Left lobe of liver (tissue), 2 donors: ENCODE measurements around the gene OR14K1. TPM values are rescaled to one million over a fixed set of nuclear protein-coding genes. Genes with fewer than 3 reads are reported as not detected.
"Not testable (repeated sequence)": the region's sequence is repeated elsewhere in the genome, so short reads cannot be mapped to it uniquely, and the experiment has no call there.

Experiments
- ATAC-seq: fragments of 200-7000 bp; cut with Tn5 transposase; one replicate; pipeline ENCODE4 v1.9.1; 2020; ENCODE audit warnings: mild to moderate bottlenecking, moderate library complexity
- DNase-seq: peaks from one replicate; pipeline ENCODE4 v3.0.0-alpha.2; 2020; ENCODE audit warnings: low spot score
- total RNA-seq: library from RNA; stranded (reverse); gene quantifications from one replicate; pipeline ENCODE4 v1.2.1, GENCODE V29; 2021
- donor health status: DM: no; HTN: no; CAD: no; lungs with moderate emphysema.
- donor health status: DM: no; HTN: yes; CAD: no.

Gene OR14K1, protein sequence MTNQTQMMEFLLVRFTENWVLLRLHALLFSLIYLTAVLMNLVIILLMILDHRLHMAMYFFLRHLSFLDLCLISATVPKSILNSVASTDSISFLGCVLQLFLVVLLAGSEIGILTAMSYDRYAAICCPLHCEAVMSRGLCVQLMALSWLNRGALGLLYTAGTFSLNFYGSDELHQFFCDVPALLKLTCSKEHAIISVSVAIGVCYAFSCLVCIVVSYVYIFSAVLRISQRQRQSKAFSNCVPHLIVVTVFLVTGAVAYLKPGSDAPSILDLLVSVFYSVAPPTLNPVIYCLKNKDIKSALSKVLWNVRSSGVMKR
- total RNA-seq = not detected

DNA sequence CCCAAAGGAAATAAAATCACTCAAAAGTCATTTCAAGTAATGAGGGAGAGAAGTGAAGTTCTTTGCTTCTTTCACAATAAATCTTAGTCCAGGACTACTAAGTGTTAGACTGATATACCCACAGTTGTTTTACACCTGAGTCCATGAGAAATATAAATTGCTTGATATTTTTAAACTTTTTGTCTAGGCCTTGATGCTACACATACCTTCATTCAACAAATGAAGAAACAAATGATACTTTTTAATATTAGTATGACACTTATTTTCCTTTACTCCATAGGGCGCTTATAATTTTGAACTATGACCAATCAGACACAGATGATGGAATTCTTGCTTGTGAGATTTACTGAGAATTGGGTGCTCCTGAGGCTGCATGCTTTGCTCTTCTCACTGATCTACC, at the start of gene OR14K1:
Gene OR14K1 (plus strand): TSS at position 301 of the 400 bp plus-strand sequence. CDS start 0 bp downstream, at position 301.
- no peak for DNase-seq
- no peak for ATAC-seq

DNA sequence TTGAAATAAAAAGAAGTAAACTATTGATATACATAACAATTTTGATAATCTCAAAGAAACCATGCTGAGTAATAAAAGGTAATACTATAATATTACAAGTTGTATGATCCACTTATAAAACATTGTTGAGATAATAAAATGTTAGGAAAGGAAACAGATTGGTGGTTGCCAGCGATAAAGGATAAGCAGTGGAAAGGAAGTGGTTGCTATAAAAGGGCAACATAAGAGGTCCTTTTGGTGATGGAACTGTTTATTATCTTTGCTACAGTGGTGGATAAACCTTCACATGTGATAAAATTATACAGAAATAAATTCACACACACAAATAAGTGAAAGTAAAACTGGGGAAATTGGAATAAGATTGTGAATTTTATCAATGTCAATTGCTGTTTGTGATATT, 37.1 kb upstream of the OR14K1 start:
- DNase-seq = no peak

DNA sequence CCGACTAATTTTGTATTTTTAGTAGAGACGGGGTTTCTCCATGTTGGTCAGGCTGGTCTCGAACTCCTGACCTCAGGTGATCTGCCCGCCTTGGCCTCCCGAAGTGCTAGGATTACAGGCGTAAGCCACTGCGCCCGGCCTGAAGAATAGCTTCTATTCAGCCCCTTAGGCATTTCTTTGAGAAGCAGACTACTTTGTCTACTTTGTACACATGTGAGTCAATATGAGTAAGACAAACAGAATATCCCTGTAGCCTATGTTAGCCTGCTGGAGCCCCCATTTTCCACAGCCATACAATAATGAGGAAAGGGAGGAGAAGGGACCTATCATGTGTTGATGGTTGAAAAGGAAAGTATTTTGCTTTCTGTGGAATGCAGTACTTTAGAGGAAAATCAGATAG, 27.7 kb upstream of the OR14K1 start:
- ATAC-seq, DNase-seq: not testable (repeated sequence)

More for the DNA sequence above, 37.1 kb upstream of the OR14K1 start:
- ATAC-seq = no peak

DNA sequence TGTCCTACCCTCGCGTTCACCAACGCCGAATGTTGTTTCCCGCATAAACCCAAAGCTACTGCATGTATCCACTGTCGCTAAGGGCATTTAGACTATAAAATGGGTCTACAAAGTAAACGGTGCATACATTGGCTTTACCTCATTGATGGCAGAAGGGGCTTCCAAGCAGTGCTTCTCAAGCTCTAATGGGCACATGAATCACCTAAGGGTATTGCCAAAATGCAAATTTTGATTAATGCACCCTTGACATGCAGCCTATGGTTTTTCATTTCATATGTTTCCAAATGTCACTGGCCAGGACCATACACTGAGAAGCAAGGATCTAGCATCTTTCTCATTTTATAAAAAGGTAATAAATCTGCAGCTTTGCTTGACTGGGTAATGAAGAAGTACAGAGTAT, 24.7 kb upstream of the OR14K1 start:
- no peak for ATAC-seq
- DNase-seq = no peak

DNA sequence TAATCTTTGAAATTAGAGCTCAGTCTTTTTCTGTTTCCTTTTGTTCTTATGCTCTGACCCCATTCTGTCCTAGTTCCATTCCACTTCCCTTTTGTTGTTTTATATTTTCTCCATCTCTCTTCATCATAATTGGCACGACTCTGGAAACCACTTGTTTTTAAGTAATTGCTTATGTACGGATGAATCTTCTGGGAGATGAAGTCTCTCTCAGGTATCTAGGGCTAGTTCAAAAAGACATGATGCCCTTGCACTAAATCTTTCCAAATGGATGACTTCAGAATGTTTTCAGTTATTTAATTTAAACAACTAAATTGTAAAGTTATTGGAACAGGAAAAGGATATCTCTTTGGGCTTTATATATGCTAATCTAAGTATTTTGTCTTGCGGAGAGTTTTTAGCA, 21.9 kb upstream of the OR14K1 start, which contains the start of gene OR6F1:
Gene OR6F1 (minus strand): TSS at position 101 of the 400 bp plus-strand sequence. CDS start 3,891 bp downstream, outside the sequence.
- DNase-seq (no peak), ATAC-seq (no peak)

DNA sequence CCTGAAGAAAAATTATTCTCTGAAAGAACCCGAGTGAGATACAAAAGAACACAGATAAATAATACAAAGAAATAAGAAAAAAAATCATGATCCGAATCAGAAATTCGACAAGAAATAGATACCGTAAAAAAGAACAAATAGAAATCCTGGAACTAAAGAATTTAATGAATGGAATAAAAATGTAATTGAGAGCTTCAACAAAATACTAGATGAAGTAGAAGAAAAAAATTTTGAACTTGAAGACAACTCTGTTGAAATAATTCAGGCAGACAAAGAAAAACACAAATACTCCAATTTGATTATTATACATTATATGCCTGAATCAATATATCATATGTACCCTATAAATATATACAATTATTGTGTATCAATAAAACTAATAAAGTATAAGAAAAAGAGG, 17.2 kb upstream of the OR14K1 start:
- no peak for DNase-seq

DNA sequence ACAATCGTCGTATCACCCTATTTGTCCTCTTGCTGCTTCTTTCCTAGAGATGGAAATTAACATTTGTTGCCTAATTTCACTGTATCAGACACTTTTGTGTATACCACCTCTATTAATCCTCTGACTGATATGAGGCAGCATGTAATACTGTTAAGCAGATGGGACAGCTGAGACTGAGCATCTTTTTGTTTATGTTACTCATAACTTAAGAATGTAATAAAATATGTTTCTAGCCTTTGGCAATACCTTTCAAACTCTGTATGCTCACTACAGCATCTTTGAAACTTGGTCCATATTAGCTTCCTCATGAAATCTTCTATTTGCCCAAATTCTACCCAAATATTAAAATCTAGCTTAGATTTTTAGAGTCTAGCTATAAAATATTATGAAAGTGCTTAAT, 2.3 kb downstream of the OR14K1 start:
- ATAC-seq (no peak), DNase-seq (no peak)

More for the DNA sequence above, 17.2 kb upstream of the OR14K1 start:
- no peak for ATAC-seq

DNA sequence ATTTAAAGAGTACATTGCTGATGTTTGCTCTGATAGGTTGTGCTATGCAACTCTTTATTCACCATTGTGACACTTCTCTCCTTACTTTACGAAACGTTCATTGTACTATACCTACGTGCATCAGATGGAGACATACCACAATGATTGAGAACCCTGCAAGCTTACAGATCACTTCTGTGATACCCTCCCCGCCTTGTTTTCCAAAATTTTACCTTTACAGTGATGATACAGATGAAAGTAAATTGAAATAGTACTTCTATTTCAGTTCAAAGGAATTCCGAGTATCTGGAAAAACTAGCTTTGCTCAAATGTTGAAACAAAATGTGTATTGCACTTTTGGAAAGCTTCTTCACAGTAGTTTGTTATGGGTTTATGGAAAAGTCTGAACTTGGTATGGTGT, 3.3 kb downstream of the OR14K1 start:
- DNase-seq (no peak), ATAC-seq (no peak)

DNA sequence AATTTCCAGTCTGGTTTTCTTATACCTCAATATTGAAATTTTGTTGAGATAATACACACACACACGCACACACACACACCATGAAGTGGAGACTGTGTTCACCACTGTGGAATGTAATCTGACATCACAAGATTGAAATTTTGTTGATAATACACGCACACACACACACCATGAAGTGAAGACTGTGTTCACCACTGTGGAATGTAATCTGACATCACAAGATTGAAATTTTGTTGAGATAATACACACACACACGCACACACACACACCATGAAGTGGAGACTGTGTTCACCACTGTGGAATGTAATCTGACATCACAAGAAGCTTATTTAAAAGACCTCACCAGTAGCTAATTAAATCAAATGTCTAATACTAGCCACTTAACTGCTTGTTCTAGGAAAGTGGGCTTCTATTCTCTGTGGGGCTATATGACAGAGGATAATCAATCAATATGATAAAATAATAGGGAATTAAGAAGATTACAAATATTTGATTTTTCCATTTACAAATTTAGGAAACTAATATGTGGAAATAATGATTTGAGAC, 3.9 kb downstream of the OR14K1 start:
- ATAC-seq, DNase-seq: not testable (repeated sequence)

DNA sequence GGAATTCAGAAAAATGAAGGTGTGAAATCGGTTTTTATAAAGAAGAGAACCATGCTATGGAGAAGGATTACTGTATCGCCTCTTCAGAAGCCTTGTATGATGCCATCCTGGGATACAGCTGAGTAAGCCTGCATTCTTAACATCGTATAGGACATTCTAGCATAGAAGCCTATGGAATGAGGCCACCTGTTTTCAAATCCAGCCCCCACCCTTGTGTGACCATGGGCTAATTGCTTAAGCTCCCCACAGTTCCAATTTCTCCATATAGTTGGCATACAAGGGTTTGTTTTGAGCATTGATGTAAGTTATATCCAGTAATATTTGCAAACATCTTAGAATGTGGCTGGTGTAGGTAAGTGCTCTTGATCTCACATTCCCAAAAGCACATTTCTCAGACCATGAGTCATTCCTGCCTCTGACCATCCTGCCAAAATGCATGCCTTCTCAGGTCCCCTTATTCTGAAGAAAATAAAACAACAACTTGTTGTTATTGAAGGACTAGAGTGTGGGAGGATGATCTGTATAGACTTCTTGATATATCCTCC, 8.0 kb downstream of the OR14K1 start:
- DNase-seq = no peak
- ATAC-seq = no peak

DNA sequence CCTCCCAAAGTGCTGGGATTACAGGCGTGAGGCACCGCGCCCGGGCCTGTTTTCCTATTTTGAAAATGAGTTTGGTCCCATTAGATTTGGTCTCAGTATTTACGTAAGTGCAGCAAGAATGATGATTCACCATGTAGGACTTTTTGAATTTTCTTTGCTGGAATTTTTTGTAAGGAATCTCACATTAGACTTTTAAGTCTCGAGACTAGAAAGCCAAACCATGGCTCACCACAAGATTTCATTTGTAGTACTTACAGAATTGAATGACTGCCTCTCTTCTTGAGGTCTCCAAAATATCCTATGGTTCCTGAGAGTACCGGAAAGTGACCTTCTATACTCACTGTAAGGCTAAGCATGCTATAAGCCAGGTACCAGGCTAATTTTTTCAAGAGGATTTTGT, 9.2 kb downstream of the OR14K1 start:
- ATAC-seq (no peak), DNase-seq (no peak)

DNA sequence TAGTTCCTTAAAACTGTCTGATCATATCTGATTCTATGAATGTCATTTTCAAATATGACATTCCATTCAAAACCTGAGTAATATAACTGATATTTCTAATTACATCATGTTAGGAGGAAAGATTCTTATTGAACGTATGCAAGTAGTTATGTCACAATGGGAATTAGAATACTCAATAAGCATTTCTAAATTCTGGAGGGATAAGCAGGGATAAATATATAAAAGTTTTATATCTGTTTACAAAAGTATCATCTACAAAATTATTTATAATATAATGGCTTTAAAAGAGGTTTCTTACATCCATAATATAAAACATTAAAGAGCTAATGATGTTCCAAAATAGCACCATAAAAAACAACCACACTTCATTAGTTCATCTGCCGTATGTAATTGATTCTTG, 9.6 kb downstream of the OR14K1 start, which contains the start of gene OR14A2:
Gene OR14A2 (minus strand): TSS at position 101 of the 400 bp plus-strand sequence.
- ATAC-seq = no peak

DNA sequence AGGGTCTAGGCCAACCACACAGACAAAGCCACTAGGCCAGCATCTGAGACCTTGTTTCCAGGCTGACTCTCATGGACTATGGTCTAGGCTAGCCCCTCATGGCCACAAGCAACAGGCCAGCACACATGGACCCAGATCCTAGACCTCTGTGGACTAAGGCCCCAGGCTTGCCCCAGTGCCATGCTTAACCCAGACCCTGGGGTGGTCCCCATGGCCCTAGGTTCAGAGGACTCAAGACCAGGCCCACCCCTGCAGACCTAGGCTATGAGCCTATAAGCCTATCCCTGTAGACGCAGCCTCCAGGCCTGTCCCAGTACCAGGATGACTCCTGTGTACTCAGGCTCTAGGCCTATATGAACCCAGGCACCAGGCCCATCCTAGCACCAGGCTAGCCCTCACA, 11.5 kb downstream of the OR14K1 start:
- ATAC-seq (no peak), DNase-seq (no peak)

More for the DNA sequence above, 9.6 kb downstream of the OR14K1 start, which contains the start of gene OR14A2:
- DNase-seq = no peak

DNA sequence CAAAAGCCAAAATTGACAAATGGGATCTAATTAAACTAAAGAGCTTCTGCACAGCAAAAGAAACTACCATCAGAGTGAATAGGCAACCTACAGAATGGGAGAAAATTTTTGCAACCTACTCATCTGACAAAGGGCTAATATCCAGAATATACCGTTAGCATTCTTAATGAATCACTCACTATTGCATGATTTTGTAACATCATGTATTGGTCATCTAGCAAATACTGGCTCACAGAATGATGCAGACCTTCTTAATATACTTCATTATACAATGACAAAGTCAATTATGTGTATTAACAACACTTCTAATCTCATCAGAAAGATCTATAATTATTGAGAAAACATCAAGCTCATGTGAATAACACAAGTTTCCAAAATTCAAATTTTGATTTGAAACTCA, 15.9 kb downstream of the OR14K1 start:
- DNase-seq, ATAC-seq: not testable (repeated sequence)

DNA sequence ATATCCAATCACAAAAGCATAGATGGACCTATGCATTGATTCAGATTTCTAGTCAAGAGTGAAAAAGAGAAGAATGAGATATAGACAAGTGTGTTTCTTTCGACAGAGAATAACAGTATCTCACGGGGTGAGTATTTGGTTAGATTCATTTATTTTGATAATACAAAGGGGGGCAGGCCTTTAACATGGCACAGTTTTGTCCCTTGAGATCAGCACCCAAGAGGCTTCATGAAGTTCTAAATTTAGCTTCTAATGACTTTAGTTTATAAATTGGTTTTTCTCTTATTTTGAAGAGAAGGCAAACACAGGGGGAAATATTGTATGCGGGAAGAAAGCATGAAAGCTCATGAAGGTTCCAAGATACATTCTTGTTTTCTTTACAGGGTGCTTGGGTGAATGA, 22.0 kb downstream of the OR14K1 start, which contains the start of gene OR1C1:
Gene OR1C1 (minus strand): TSS at position 101 of the 400 bp plus-strand sequence. CDS start 2,150 bp downstream, outside the sequence.
- DNase-seq = no peak

DNA sequence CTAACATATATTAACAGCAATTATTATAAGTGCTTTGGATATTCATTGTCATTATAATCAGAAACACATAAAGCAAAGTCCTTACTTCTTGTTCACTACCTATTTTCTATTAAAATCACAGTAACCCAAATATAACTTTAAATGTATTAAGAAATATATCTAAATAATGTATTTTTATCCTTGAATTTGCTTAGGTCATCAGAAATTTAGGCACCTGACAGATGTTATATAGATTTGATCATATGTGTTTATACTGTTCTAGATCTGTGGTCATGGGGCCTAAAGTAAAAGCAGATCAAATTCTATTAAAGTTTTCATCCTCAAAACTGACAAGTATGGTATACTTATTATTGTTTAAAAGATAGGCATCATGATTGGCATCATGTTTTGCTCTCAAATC, 31.2 kb downstream of the OR14K1 start:
- ATAC-seq (no peak), DNase-seq (no peak)

More for the DNA sequence above, 22.0 kb downstream of the OR14K1 start, which contains the start of gene OR1C1:
- no peak for ATAC-seq

Other genes starting within 250 kb of the OR14K1 start
- not detected for gene OR2C3, start 202.2 kb upstream of the OR14K1 start, total RNA-seq
- gene GCSAML, start 189.5 kb upstream of the OR14K1 start, total RNA-seq = not detected
- not detected for gene OR2G2, start 150.3 kb upstream of the OR14K1 start, total RNA-seq
- gene OR2G3, start 133.0 kb upstream of the OR14K1 start, total RNA-seq = not detected
- gene OR13G1, start 58.9 kb upstream of the OR14K1 start, total RNA-seq = not detected
- not detected for gene OR6F1, start 22.0 kb upstream of the OR14K1 start, total RNA-seq
- not detected for gene OR14A2, start 9.5 kb downstream of the OR14K1 start, total RNA-seq
- not detected for gene OR1C1, start 21.9 kb downstream of the OR14K1 start, total RNA-seq
- not detected for gene OR14A16, start 85.5 kb downstream of the OR14K1 start, total RNA-seq
- not detected for gene OR11L1, start 103.3 kb downstream of the OR14K1 start, total RNA-seq
- gene TRIM58, start 118.6 kb downstream of the OR14K1 start, total RNA-seq = 0.18 TPM
- not detected for gene OR2W3, start 157.0 kb downstream of the OR14K1 start, total RNA-seq
- not detected for gene OR2T8, start 181.6 kb downstream of the OR14K1 start, total RNA-seq
- gene OR2AJ1, start 186.3 kb downstream of the OR14K1 start, total RNA-seq = not detected
- gene OR2L8, start 210.2 kb downstream of the OR14K1 start, total RNA-seq = not detected
- gene OR2AK2, start 226.6 kb downstream of the OR14K1 start, total RNA-seq = not detected